Activated CD4-positive, alpha-beta T cell treated with anti-CD3 and anti-CD28 coated beads, Interleukin-2, Interleukin-6, amounts not matched to agents 100 ng/mL and 50 ng/mL, durations not matched to agents 16 hours and 8 hours (primary cell): Measurements from ENCODE around the gene ZC3H18.
"Not testable (repeated sequence)": the region's sequence is repeated elsewhere in the genome, so short reads cannot be mapped to it uniquely, and the experiment has no call there.

Source experiments
- DNase-seq: peaks from one replicate; pipeline ENCODE4 v3.0.0-alpha.2; 2020

ZC3H18 gene

DNA sequence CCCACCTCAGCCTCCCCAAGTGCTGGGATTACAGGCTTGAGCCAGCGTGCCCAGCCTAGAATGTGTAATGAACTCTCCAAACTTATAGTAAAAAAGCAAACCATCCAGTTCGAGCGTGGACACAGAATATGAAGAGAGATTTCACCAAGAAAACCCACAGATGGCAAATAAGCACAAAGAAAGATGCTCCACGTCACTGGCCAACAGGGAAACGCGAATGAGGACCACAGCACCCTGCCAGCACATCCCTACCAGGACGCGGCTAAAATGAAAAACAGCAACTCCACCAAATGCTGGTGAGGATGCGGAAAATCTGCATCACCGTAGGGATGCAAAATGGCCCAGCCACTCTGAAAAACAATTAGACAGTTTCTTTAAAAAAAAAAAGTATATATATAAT lies 91.3 kb downstream of the ZC3H18 start:
- DNase-seq = no peak

DNA sequence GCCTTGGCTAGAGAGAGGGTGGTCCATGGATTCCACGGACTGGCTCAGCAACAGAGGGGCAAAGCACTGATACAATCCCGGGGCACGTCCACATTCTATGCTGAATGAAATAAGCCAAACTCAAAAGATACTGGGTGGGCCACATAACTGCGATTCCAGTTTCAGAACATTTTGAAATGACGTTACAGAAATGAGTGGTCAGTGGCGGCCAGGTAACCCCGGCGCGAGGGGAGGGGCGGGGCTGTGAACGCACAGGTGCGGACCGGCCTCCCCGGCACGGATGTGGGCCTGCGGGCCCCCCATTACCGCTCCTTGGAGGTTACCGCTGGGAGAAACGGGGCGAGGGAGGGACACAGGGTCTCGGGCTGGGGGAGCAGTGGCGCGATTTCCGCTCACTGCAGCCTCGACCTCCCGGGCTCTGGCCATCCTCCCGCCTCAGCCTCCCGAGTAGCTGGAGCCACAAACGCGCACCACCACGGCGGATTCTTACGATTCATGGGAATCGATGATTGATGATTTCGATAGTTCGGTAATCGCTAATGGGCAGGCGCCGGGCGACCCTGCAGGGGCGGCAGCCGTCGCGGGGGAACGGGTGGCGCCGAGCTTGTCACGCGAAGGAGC lies 92.1 kb downstream of the ZC3H18 start:
- DNase-seq = peak; percentile 39

DNA sequence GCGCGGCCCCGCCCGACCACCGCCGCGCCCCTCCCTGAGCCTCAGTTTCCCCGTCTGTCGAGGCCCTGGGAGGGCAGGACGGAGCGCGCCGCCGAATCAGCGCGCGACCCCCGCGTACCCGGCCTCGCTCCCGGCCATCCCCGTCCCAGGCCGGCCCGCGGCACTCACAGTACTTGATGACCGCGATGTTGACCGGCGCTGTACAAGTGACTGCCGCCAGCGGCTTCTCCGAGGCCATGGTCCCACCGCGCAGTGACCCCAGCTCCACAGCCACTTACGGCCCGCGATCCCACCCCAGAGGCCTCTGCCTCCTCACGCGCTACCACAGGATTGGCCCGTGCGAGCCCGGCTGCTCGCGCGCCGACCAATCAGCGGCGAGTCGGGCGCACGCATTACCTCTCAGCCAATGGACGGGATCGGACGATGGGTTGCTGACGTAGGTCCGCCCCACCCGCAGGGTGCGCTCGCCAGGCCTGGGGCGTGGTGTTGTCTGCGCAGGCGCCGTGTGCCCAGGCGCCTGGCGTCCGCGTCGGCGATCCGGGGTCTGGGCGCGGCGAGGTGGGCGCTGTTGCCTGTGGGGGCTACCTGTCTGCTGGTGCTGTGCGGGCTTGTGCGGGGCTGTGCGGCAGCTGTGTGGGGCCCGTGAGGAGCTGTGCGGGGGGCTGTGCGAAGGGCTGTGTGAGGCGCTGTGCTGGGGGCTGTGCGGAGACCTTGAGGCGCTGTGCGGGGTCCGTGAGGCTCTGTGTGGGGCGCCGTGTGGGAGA lies 92.8 kb downstream of the ZC3H18 start, which contains the start of gene MVD:
MVD (minus strand) TSS at position 249 of the 764 bp plus-strand sequence; CDS start at position 238, 11 bp downstream.
- peak; percentile 98 for DNase-seq

DNA sequence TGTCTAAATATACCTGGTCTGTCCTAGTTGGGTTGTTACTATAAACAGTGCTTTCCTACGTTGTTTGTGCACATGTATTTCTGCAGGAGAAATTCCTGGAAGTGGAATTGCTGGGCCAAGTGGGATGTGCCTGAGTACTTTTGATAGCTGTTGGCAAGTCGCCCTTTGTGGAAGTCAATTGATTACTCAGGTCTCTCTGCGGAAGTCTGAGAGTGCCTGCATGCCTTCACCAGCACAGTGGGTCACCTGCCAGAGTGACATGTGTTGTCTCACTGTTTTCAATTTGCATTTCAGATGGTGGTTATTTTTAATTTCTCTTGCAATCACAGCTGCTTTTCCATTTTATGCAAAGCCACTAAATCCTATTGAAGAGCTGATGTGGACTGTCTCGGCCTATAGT lies 94.9 kb downstream of the ZC3H18 start:
- no peak for DNase-seq

DNA sequence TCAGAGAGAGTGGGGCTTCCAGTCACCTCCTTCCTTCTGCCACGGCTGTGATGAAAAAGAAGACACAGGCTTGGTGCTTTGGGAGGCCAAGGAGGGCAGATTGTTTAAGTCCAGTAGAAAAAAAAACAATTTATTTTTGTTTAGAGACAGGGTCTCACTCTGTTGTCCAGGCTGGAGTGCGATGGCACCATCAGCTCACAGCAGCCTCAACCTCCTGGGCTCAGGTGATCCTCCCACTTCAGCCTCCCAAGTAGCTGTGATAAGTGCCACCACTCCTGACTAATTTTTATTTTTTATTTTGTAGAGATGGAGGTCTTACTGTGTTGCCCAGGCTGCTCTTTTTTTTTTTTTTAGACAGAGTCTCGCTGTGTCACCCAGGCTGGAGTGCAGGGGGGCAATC lies 95.4 kb downstream of the ZC3H18 start:
- no peak for DNase-seq

DNA sequence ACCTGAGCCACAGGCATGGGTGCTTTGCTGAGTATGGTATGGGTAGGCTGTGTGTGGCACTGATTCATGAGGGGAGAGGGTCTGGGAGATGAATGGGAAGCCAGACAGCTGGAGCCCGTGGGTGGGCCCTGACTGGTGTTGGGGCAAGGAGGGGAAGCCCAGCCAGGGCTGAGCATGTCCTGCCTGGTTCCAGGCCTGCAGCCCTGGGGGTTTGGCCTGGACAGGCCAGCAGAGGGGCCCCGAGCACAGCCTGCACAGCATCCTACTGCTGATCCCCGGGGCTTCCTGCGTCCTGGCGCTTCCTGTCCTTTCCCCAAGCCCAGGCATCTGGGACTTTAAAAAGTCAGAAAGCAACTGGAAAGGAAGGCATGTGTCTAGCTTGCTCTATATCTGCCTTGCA lies 97.3 kb downstream of the ZC3H18 start:
- no peak for DNase-seq

DNA sequence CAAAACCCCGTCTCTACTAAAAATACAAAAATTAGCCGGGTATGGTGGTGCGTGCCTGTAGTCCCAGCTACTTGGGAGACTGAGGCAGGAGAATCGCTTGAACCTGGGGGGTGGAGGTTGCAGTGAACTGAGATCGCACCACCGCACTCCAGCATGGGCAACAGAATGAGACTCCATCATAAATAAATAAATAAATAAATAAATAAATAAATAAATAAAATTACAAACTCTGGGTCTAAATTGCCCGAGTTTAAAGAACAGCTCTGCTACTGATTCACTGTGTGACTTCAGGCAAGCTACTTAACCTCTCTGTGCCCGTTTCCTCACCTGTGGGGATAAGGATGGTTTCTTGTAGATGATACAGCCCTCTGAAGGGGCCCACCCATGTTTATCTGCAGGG lies 99.3 kb downstream of the ZC3H18 start:
- DNase-seq = not testable (repeated sequence)

DNA sequence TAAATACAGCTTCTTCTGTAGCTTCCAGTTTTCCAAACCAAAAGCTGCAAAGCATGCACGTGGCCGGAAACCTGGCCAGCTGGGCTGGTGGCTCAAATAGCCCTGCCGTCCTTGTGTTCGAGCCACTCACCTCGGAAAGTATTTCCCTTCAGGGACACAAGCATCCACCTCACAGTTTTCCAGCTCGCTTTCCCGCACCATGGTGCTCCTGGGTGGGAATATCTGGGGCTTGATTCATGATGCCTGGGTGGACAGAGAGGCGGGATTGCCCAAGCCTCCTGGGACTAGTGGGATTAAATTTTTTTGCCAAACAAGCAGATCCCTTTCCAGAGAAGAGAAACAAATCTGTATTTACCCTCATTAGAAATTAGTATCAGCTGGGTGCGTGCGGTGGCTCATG lies 99.8 kb downstream of the ZC3H18 start:
- no peak for DNase-seq

DNA sequence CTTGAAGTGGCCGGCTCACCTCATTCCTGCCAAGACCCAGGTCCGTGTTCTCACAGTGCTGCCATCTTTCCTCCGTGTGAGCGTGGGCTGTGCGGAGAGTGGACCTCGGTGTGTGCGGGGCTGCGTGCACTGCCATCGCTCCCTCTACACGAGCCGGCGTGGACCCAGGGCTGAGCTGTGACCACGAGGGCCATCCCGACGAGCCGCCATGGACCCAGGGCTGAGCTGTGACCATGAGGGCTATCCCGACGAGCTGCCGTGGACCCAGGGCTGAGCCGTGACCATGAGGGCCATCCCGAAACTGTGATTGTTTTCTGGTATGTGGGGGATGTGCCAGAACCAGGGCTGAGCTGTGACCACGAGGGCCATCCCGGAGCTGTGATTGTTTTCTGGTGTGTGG lies 101.6 kb downstream of the ZC3H18 start:
- no peak for DNase-seq

DNA sequence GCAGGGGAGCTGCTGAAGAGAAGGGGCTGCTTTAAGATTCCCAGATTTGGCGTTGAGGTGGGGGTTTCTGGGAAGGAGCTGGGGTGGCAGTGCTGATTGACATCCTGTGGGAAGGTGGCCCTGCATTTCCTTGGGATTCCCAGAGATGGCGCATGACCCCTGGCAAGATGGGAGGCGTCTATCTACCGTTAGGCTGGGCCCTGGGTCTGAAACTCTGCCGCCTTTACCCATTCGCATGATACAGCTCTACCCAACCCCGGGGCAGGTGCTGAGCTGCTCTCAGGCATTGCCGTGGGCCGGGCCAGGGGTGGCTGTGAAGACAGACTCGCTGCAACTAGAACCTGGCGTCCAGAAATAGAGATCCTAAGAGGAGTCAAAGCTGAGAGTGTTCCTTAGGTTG lies 102.6 kb downstream of the ZC3H18 start:
- no peak for DNase-seq

DNA sequence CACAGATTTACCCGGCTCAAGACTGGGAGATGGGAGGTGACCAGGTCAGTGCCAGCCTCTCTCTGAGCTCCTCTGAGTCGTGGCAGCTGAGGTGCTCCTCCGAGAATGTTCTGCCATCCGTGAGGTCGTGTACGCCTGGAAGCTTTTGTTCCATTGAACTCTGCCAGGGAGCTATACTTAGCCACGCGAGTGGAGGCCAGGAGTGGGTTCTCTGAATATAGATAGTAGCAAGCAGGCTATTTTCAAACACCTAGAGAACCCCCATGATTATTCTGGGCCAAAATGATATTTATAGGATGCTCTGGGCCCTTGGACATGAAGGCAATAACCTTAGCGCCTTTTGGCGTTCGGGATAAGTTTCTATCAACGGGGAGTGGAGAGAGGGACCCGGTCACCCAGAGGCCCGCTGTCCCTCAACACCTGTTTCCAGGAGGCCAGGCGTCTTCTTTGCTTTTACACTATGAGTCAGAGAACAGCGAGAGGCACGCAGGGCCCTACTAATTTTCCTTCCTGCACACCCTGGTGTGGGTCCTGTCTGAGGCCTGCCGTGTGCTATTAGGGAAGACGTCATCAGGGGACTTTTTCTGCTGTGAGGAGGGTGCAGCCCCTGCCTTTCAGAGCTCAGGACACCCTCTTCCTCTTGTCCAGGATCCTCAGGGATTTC lies 103.6 kb downstream of the ZC3H18 start:
- no peak for DNase-seq

DNA sequence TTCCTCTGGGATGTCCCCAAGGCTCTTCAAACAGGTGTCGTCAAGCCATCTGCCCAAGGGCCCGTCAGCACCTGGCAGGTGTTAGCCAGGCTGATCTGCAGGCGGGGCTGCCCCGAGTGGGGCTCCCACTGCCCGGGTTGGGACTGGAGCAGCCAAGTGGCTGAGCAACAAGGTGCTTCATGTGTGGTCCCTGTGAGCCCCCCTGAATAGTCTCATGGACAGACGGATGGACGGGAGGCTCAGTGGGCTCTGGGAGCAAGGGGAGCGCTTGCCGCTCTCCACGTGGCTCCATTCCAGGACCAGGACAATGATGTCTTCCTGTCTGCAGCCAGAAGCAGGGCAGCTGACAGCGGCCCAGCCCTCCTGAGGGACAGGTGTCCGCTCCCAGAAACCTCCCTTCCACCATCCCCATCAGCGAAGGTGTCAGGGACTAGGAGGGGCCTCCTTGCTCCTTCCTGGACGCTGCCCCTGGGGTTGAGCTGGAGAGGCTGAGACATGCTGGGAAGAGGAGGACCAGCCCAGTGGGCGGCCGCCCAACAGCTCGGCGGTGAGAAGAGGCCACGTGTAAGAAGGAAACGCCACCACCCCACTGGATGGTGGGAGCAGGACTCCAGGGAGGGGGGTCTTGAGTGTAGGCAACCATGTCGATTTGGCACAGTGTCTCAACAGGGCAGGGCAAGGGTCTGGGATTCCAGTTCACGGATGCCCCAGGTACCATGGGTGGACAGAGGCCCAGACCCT lies 106.5 kb downstream of the ZC3H18 start:
- DNase-seq = no peak

DNA sequence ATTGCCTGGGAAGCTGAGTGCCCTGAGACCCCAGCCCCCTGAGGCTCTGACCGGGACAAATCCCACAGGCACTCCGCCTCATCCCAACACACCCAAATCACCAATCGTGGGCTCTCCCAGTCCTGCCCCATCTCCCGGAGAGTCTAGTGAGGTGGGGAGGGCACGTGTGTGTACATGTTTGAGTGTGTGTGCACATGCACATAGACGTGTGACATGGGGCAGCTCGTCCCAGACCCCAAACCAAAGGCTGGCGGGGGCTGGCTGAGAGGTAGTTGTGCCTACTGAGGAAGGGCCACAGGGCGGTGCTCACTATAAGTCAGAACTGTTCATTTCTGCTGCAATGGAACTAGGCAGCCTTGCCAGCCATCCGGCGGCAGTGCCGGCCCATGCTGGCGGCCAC lies 107.5 kb downstream of the ZC3H18 start:
- DNase-seq = no peak

DNA sequence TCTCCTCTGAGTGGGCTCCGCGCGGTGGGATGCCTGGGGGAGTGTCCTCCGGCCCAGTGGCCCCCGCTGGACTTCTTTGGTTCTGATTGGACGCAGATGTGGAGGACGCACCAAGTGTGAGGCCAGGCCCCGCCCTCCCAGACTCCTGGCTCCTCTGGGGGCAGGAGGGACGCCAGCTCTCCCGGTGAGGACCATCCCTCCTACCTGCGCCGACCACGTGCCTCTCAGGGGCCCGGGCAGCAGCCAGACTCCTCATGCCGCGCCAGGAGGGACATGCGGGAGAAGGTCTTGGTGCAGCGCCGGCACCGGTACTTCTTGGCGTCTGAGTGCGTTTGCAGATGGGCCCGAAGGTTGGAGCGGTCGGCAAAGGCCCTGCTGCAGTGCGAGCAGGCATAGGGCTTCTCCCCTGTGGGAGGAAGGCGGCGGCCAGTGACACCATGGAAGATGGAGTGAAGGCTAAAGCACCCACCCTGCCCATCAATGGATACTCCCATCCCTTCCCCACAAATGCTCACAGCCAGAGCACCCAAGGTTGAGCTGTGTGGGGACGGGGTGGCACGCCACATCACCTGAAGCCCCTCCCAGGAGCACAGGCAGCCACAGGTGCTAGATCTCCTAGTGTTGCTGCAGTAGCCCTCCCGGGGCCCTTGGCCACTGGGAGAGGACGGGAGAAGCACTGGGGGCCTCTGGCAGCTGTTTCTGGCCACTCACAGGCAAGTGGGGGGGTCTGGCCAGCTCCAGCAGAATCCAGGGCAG lies 108.2 kb downstream of the ZC3H18 start:
- no peak for DNase-seq

DNA sequence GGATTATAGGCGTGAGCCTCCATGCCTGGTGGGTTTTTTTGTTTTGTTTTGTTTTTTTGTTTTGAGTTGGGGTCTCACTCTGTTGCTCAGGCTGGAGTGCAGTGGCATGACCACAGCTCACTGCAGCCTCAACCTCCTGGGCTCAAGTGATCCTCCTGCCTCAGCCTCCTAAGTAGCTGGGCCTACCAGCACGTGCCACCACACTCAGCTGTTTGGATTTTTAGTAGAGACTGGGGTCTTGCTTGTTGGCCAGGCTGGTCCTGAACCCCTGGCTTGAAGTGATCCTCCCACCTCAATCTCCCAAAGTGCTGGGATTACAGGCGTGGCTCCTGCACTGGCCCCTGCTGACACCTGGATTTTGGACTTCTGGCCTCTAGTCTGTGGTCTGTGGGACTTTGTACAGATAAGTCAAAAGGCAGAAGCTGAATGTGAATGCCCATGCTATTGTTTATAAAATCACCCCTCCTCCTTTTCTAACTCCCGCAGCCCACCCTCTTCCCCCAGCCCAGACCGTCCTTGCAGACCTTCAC lies 110.4 kb downstream of the ZC3H18 start:
- DNase-seq = no peak

DNA sequence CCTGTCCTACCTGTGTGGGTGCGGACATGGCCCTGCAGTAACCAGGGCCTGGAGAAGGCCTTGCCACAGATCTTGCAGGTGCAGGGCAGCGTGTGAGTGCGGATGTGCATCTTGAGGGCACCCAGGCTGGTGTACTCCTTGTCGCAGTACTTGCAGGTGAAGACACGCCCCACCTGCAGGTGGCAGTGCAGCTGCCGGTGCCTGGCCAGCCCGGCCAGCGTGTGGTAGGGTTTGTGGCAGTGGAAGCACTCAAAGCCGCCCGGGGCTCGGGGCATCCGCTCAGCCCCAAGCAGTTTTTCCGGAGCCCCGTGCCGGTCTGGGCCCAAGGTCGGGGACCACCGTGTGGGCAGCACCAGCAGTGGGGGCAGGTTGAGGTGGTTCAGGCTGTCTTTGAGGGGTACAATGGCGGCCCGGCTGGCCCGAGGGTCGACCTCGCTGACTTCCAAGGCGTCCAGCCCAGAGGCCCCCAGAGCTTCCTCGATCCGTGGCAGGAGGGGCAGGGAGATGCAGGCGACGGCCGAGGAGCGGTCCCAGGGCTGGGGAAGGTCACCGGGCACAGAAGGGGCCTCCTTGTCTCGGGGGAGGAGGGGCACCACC lies 111.0 kb downstream of the ZC3H18 start:
- DNase-seq = peak; percentile 71
